ENCODE measurements around the gene CLEC4G. TPM values are rescaled to one million over a fixed set of nuclear protein-coding genes. Genes with fewer than 3 reads are reported as not detected.

CLEC4G gene
- total RNA-seq, 1 experiment from 2014 or later = not detected

DNA sequence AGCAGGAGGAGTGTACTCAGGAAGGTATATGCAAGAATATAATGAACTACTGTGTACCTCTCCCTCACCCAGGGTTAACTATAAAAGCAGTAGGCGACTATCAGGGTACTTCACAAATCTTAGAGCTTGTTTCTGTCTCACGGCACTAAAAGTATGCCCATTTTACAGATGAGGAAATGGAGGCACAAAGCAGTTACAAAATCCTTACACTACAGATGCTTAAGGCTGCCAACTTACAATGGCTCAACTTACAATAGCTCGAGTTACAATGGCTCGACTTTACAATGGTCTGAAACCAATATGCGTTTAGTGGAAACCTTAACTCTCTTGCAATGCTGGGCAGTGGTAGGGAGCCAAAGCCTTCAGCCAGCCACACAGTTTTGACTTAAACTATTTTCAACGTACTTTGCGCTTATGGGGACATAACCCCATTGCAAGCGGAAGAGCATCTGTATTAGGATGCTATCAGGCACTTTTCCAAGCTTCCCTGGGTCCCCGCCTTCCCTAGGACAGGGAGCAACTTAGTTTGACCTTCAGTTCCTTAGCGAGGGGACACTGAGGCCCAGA is 34.1 kb downstream of the CLEC4G start:
- Histone ChIP-seq H3K36me3 (ENCODE audit: low read depth) (no peaks in the 10 kb centered on the region), H3K4me3 (no peak overlapping the region), H4K20me1 (ENCODE audit: insufficient read depth) (no peaks in the 10 kb centered on the region), H3F3A (ENCODE audit: insufficient read depth, low read depth) (peaks cover 7% of the 10 kb centered on the region; the same call in 1 of the 2 replicates), H3K4me2 (no peak overlapping the region), H3K4me1 (replicated peaks; ENCODE audit: insufficient read depth) (no peaks in the 10 kb centered on the region), H2AFZ (no peak overlapping the region), H3K27ac (no peak overlapping the region), H3K27me3 (ENCODE audit: insufficient read depth, low read depth) (peaks cover 76% of the 10 kb centered on the region), H3K79me2 (ENCODE audit: low read depth) (no peaks in the 10 kb centered on the region), H3K9me3 (ENCODE audit: insufficient read depth, low read depth) (no peaks in the 10 kb centered on the region), H3K9me2 (ENCODE audit: insufficient read depth) (no peaks in the 10 kb centered on the region)
- CTCF ChIA-PET = interaction anchor here (0.6 kb wide), 1 partner anchor 598 kb away, joined by 3 read pairs; no protein-coding TSS in a partner anchor
- intact Hi-C loops (cut with micrococcal nuclease; ENCODE audit: unreplicated experiment) = no loop called here
- DNase-seq = no peak
- BruUV-seq (replicated peaks) = no TSS peak
- POLR2A ChIA-PET (ENCODE audit: unreplicated experiment) = no interaction called here
- no peak for TF ChIP-seq EZH2 (IDR thresholded peaks at IDR 0.05; ENCODE audit: low read depth)
- TF ChIP-seq, protein P1, sequence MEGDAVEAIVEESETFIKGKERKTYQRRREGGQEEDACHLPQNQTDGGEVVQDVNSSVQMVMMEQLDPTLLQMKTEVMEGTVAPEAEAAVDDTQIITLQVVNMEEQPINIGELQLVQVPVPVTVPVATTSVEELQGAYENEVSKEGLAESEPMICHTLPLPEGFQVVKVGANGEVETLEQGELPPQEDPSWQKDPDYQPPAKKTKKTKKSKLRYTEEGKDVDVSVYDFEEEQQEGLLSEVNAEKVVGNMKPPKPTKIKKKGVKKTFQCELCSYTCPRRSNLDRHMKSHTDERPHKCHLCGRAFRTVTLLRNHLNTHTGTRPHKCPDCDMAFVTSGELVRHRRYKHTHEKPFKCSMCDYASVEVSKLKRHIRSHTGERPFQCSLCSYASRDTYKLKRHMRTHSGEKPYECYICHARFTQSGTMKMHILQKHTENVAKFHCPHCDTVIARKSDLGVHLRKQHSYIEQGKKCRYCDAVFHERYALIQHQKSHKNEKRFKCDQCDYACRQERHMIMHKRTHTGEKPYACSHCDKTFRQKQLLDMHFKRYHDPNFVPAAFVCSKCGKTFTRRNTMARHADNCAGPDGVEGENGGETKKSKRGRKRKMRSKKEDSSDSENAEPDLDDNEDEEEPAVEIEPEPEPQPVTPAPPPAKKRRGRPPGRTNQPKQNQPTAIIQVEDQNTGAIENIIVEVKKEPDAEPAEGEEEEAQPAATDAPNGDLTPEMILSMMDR (conservative IDR thresholded peaks at IDR 0.05) = no peak

DNA sequence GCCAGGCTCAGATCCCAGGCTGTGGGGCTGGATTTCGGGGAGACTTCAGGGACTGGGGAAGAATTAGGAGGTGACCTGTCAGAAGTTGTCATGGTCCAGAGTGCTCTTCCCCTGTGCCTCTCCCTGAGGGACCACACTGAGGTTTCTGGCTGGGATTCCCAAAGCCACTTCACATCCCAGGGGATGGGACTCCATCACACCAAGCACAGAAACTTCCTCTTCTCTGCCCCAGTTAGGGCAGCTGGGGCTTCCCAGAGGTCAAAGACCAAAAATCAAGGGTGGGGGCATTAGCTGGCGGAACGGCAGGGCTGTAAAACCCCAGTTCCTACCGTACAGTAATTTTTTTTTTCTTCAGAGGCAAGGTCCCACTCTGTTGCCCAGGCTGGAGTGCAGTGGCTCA is 37.4 kb downstream of the CLEC4G start:
- H3K36me3 ChIP-seq (ENCODE audit: low read depth) = no peaks in the 10 kb centered on the region
- no peaks in the 10 kb centered on the region for H3K9me2 ChIP-seq (ENCODE audit: insufficient read depth)
- H3K9me3 ChIP-seq (ENCODE audit: insufficient read depth, low read depth) = no peaks in the 10 kb centered on the region
- ChIA-PET CTCF (no interaction called here), POLR2A (ENCODE audit: unreplicated experiment) (no interaction called here)
- H3K79me2 ChIP-seq (ENCODE audit: low read depth) = no peaks in the 10 kb centered on the region
- no peak for TF ChIP-seq EZH2 (IDR thresholded peaks at IDR 0.05; ENCODE audit: low read depth)
- TF ChIP-seq, protein P1 (conservative IDR thresholded peaks at IDR 0.05) = no peak
- no peak overlapping the region for H2AFZ ChIP-seq
- intact Hi-C loops (cut with micrococcal nuclease; ENCODE audit: unreplicated experiment) = no loop called here
- no TSS peak for BruUV-seq (replicated peaks)
- no peaks in the 10 kb centered on the region for H4K20me1 ChIP-seq (ENCODE audit: insufficient read depth)
- no peak for DNase-seq
- H3K27me3 ChIP-seq (ENCODE audit: insufficient read depth, low read depth) = peaks cover 86% of the 10 kb centered on the region
- H3K27ac ChIP-seq = no peak overlapping the region
- H3F3A ChIP-seq (ENCODE audit: insufficient read depth, low read depth) = no peaks in the 10 kb centered on the region
- no peaks in the 10 kb centered on the region for H3K4me1 ChIP-seq (replicated peaks; ENCODE audit: insufficient read depth)
- H3K4me2 ChIP-seq = no peak overlapping the region
- no peak overlapping the region for H3K4me3 ChIP-seq

DNA sequence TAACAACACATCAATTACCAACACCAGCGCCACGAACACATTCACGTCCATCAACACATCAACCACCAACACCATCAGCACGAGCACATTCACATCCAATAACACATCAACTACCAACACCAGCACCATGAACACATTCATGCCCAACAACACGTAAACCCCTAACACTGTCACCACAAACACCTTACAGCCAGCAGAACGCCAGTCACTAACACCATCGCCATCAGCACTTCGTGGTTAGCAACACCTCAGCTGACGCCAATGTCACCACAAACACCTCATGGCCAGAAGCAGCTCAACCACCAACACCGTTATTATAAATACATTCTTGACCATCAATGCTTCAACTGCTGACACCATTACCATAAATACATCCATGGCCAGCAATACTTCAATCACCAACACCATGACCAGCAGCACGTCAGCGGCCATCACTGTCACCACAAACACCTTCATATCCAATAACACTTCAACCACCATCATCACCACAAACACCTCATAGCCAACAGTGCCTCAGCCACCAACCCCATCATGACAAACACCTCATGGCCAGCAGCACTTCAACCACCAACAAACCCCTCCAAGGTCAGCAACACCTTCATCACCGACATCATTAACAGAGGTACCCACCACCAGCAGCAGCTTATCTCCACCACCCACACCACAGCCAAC is 39.4 kb downstream of the CLEC4G start:
- DNase-seq = no peak
- Histone ChIP-seq H2AFZ (no peak overlapping the region), H3K4me3 (no peak overlapping the region), H3K79me2 (ENCODE audit: low read depth) (no peaks in the 10 kb centered on the region), H3K4me2 (no peak overlapping the region), H3K27me3 (ENCODE audit: insufficient read depth, low read depth) (peaks cover 66% of the 10 kb centered on the region), H4K20me1 (ENCODE audit: insufficient read depth) (no peaks in the 10 kb centered on the region), H3K4me1 (replicated peaks; ENCODE audit: insufficient read depth) (no peaks in the 10 kb centered on the region), H3K9me2 (ENCODE audit: insufficient read depth) (no peaks in the 10 kb centered on the region), H3K36me3 (ENCODE audit: low read depth) (no peaks in the 10 kb centered on the region), H3K9me3 (ENCODE audit: insufficient read depth, low read depth) (no peaks in the 10 kb centered on the region), H3F3A (ENCODE audit: insufficient read depth, low read depth) (no peaks in the 10 kb centered on the region), H3K27ac (no peak overlapping the region)
- ChIA-PET CTCF (no interaction called here), POLR2A (ENCODE audit: unreplicated experiment) (no interaction called here)
- TF ChIP-seq, protein P1 (conservative IDR thresholded peaks at IDR 0.05) = no peak
- no peak for TF ChIP-seq EZH2 (IDR thresholded peaks at IDR 0.05; ENCODE audit: low read depth)
- intact Hi-C loops (cut with micrococcal nuclease; ENCODE audit: unreplicated experiment) = no loop called here
- BruUV-seq (replicated peaks) = no TSS peak
